NK-92 (cell line): ENCODE data around the gene RAD52.

Experiments used
- DNase-seq: peaks from one replicate; lab custom pipeline; 2025; ENCODE audit not compliant: unreplicated experiment; lab: John Stamatoyannopoulos, UW

Gene RAD52

GRCh38 chr12:949453-950191, at the start of gene RAD52:
Gene RAD52, minus strand, starts transcription at chr12:949694. Its CDS starts 16,636 bp downstream, at chr12:933058.
- DNase-seq, result peak; percentile 71

DNA sequence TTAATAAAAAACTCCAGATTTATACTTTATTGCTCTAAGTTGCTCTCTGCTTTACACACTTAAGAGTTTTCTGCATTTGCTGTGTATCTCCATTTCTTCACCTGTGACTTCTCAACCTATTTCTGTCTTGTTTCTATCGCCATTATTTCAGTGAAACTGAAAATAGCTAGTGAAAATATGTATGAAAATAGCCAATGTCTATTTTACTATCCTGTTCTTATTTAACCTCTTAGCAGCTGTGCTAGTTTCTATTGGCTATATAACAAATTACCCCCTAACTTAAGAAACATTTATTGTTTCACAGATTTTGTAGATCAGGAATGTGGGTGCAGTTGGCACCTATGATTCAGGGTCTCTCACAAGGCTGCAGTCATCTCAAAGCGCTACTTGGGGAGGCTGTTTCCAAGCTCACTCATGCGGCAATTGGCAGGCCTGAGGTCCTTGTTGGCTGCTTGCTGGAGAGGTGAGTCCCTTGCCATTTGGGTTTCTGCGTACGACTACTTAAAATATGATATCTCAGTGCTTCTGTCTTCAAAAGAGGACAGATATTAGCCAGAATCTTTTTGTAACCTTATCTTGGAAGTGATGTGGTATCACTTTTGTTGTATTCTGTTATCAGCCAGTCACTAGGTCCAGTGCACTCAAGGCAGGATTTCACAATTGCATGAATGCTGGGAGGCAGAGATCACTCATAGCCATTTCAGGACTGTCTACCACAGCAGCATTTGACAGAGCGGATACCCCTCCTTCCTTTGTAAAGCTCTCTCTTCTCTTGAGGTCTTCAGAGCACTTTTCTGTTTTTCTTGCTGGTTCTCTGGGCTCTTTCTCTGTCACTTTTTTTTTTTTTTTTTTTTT, 48.8 kb upstream of the RAD52 start:
- no peak for DNase-seq

- DNase-seq, result no peak
Observed at GRCh38 chr12:997505-997904, 48.0 kb upstream of the RAD52 start.

GRCh38 chr12:996881-997280, 47.4 kb upstream of the RAD52 start:
- DNase-seq, result no peak

GRCh38 chr12:992647-993046, 43.2 kb upstream of the RAD52 start:
- DNase-seq, result no peak

- no peak for DNase-seq
Observed at GRCh38 chr12:991350-992333, 42.1 kb upstream of the RAD52 start.

DNA sequence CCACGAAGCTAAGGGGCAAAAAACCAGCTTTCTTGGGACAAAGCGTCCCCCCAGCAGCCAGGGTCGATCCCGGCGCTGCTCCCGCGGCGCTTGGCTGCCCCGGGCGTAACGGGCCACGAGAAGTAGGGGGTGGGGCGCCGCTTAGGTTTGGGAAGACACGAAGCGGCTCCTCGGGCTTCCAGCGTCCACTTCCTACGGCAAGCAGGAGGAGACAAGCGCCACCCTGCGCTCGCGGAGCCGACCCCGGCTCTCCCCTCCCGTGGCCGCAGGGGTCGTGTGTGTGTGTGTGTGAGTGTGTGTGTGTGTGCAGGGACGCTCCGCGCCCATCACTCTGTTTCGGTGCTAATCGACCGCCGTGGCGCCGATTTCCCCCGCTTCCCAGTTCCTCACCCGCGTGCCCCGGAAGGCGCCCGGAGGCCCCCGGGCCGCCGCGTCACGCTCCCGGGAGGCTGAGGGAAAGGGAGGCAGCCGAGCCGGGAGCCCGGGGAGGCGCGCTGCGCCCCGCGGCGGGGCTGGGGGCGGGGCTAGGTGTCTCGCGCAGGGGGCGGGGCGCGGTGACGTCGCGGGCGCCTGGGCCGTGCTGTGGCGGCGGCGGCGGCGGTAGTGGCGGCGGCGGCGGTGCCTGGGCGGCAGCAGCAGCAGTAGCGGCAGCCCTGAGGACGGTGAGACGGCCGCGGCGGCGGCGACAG, 41.3 kb upstream of the RAD52 start, which contains the start of gene ERC1:
Gene ERC1 (plus strand): TSS at position 563 of the 689 bp plus-strand sequence. CDS start 36,681 bp downstream, outside the sequence.
- no peak for DNase-seq

DNA sequence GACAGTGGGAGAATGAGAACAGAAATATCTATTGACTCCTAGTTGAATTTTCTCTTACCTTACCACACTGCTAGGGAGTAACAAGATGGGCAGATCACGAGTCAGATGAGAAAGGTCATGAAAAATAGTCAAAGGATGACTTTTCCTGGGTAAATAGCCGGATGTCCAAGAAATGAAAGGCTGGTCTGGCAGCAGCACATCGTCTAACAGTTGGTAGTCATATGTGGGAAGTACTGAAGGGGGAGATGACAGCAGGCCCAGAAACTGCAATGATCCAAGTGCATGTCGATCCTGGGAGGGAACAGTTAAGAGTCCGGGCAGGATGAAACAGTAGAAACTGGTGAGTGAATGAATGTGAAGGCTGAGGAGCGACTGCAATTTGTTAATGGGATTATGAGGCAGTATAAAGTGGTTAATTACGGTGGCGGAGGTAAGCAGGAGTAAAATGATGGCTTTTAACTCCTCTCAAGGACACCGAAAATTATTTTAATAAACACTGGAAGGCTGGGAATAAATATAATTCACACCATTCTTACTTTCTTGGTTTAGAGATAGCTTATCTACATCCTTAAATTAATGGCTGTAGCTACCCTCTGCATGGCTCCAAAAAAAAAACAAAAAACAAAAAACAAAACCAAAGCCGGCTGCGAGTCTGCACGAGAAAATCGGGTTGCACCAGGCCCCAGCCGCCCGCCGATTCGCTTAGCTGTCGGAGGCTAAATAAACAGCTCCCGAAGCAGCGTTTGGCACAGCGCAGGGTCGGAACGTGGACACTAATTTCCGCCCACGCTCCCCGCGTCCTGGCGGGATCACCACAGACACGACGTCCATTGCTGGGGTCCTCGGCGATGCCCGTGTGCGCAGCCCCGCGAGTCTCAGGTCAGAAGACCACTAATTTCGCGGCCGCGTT, 40.5 kb upstream of the RAD52 start:
- DNase-seq, result no peak

DNA sequence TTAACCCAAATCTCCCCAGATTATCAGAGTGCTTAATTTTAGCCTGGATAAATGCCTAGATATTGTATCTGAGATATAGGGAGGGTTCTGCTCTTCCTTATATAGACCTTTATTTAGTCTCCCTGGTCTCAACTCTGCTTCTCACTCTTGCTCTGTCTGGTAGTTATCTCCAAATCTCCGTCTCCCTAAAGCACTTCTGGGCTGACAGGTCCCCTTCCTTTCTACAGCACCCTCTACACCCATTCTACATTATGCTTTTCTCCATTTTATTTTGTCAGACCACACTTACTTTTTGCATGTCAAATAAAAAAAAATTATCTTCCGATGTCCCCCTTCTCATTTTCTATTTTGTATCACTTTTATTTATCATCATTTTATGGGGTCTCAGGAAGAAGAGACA, 39.6 kb upstream of the RAD52 start:
- no peak for DNase-seq

GRCh38 chr12:988646-989045, 39.2 kb upstream of the RAD52 start:
- DNase-seq, result no peak

DNA sequence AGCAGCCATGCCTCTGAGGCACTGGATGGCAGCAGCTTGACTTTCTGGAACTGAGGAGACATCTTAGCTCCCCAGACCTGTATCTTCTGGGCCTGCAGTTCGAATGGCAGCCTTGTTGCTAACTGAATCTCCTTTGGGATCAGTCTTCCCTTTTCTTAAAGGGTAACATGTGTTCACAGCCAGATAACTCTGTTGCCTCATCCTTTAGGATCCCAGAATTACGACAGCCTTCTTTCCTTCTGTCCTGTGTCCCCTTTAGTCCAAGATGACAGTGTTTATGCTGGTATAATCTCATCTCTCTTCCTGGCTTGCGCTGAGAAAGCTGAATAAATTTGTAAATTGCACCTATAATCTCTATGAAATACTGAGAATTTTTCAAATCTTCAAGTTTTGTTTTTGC, 32.5 kb upstream of the RAD52 start:
- no peak for DNase-seq

DNA sequence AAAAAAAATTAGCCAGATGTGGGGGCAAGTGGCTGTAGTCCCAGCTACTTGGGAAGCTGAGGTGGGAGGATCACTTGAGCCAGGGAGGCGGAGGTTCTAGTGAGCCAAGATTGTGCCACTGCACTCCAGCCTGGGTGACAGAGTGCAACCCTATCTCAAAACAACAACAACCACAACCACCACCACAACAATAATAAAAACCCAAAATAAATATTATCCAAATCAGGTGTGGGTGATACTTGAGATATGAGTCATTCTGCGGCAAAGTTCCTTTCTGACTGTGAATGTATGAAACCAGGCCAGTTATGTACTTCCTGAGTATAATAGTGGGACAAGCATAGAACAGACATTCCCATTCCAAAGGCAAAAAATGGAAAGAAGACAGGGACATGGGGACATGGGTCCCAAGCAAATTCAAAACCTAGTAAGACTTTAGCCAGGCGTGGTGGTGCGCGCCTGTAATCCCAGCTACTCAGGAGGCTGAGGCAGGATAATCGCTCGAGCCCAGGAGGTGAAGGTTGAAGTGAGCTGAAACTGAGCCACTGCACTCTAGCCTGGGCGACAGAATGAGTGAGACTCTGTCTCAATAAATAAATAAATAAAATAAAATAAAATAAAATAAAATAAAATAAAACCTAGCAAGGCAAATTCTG, 31.8 kb upstream of the RAD52 start:
- no peak for DNase-seq

GRCh38 chr12:979349-979748, 29.9 kb upstream of the RAD52 start:
- DNase-seq, result no peak

GRCh38 chr12:977156-977555, 27.7 kb upstream of the RAD52 start:
- DNase-seq, result no peak

GRCh38 chr12:976644-977043, 27.1 kb upstream of the RAD52 start:
- DNase-seq, result no peak

DNA sequence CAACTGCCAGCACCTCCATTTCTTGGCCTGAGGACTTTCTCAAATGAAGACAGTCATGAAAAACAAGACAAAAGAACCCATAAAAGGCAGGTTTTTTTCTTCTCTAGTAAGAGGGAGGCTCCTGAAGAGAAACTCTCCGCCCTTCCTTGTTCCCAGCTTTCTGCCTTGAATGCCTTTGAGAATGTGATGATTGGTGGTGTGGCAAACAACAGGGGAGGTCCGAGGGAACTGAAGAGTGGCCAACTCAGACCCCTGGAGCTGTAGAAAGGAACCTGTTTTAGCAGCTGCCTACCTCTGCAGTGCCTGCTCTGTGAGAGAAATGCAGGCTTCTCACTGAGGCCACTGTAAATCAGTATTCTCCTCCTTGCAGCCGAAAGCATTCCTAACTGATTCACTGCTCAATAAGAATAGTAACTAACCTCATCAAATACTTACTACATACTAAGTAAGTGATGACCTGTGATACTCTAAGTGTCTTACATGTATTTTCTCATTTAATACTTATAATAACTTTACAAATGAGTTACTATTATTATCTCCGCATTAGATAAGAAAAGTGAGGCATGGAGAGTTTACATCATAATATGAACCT, 24.9 kb upstream of the RAD52 start:
- no peak for DNase-seq

- DNase-seq, result no peak
Observed at GRCh38 chr12:971991-972390, 22.5 kb upstream of the RAD52 start.

GRCh38 chr12:969821-970220, 20.3 kb upstream of the RAD52 start:
- DNase-seq, result no peak
